SK-N-SH (cell line): ENCODE data around the gene SCGB3A1. TPM values are rescaled to one million over a fixed set of nuclear protein-coding genes. Genes with fewer than 3 reads are reported as not detected.

ENCODE experiments used
- CTCF ChIA-PET: fragments of 300-600, 350-600 bp; formaldehyde crosslinking; extraction: SDS; loops from one replicate; lab custom pipeline; 2021; lab: Yijun Ruan, JAX
- POLR2A ChIA-PET: fragments of 350-600 bp; sonication (Branson Sonifier 250); formaldehyde crosslinking; extraction: SDS; loops from one replicate; lab custom pipeline; 2020; ENCODE audit warnings: antibody characterized with exemption, inconsistent platforms; lab: Yijun Ruan, JAX
- DNase-seq: peaks from one replicate; pipeline ENCODE4 v3.0.0; 2012
- H2AFZ ChIP-seq: fragments of 200-600 bp; sonication (generic); 2 replicates; pipeline ENCODE4 v1.8.1; 2016; ENCODE audit warnings: antibody characterized with exemption, mild to moderate bottlenecking, low read depth
- H3F3A ChIP-seq: fragments of 200-600 bp; sonication (generic); replicated peaks from 2 replicates; pipeline ENCODE3; 2016; ENCODE audit warnings: antibody characterized with exemption, mild to moderate bottlenecking; ENCODE audit not compliant: insufficient read depth
- H3K27ac ChIP-seq, 2 experiments: fragments of 200-500 bp in 1 of 2; fragments of 200-600 bp in 1 of 2; sonication (Bioruptor generic) in 1 of 2; sonication (generic), shearing (Covaris generic) in 1 of 2; 2 replicates each; pipeline versions ENCODE4 v1.5.1 to v1.6.1; 2014 to 2016; ENCODE audit warnings: low read depth in 2 of 2, inconsistent platforms in 1 of 2, low read length in 1 of 2, mild to moderate bottlenecking in 1 of 2, mixed read lengths in 1 of 2
- H3K27me3 ChIP-seq: fragments of 200-600 bp; sonication (generic), shearing (Covaris generic); 2 replicates; pipeline ENCODE4 v1.6.1; 2016; ENCODE audit warnings: mixed run types; ENCODE audit not compliant: insufficient read depth
- H3K36me3 ChIP-seq, 2 experiments: fragments of 200-500 bp in 1 of 2; fragments of 200-600 bp in 1 of 2; sonication (Bioruptor generic) in 1 of 2; sonication (generic) in 1 of 2; replicated peaks in 1 of 2; 2 replicates each; pipeline versions ENCODE3 to v1.5.1; 2014 to 2016; ENCODE audit warnings: low read length in 1 of 2, mild to moderate bottlenecking in 1 of 2; ENCODE audit not compliant: insufficient read depth in 2 of 2, control insufficient read depth in 1 of 2
- H3K4me1 ChIP-seq, 2 experiments: fragments of 200-500 bp in 1 of 2; fragments of 200-600 bp in 1 of 2; sonication (Bioruptor generic) in 1 of 2; sonication (generic), shearing (Covaris generic) in 1 of 2; 2 replicates each; pipeline versions ENCODE4 v1.5.1 to v1.6.1; 2014 to 2016; ENCODE audit warnings: low read depth in 1 of 2, low read length in 1 of 2, mixed run types in 1 of 2; ENCODE audit not compliant: insufficient read depth in 2 of 2, control insufficient read depth in 1 of 2
- H3K4me2 ChIP-seq: fragments of 200-600 bp; sonication (generic), shearing (Covaris generic); 2 replicates; pipeline ENCODE4 v1.6.1; 2017; ENCODE audit warnings: mixed run types
- H3K4me3 ChIP-seq, 2 experiments: fragments of 200-500 bp in 1 of 2; fragments of 200-600 bp in 1 of 2; sonication (Bioruptor generic) in 1 of 2; sonication (generic), shearing (Covaris generic) in 1 of 2; 2 replicates each; pipeline versions ENCODE4 v1.5.1 to v1.8.1; 2014 to 2016; ENCODE audit warnings: low read depth in 2 of 2, inconsistent platforms in 1 of 2, low read length in 1 of 2, mild to moderate bottlenecking in 1 of 2, mixed read lengths in 1 of 2, moderate library complexity in 1 of 2
- H3K79me2 ChIP-seq: fragments of 200-600 bp; sonication (generic); 2 replicates; pipeline ENCODE4 v1.8.1; 2017; ENCODE audit warnings: mild to moderate bottlenecking; ENCODE audit not compliant: insufficient read depth
- H3K9ac ChIP-seq: fragments of 200-600 bp; sonication (generic); 2 replicates; pipeline ENCODE4 v1.6.1; 2017; ENCODE audit warnings: mixed run types
- H3K9me2 ChIP-seq: fragments of 200-600 bp; sonication (generic); 2 replicates; pipeline ENCODE4 v1.6.1; 2017; ENCODE audit warnings: mixed run types
- H3K9me3 ChIP-seq: fragments of 200-600 bp; sonication (generic); 2 replicates; pipeline ENCODE4 v1.6.1; 2017; ENCODE audit warnings: mixed run types, mild to moderate bottlenecking, moderate library complexity
- H4K20me1 ChIP-seq: fragments of 200-600 bp; sonication (generic); 2 replicates; pipeline ENCODE4 v1.6.1; 2017; ENCODE audit warnings: mild to moderate bottlenecking, mixed run types; ENCODE audit not compliant: insufficient read depth
- CHD2 ChIP-seq: fragments of 150-350 bp; IDR thresholded peaks from 2 replicates; pipeline ENCODE4 v1.6.1; 2018; ENCODE audit warnings: low read length; ENCODE audit not compliant: partially characterized antibody
- CTCF ChIP-seq: fragments of 200-600 bp; sonication (generic); IDR thresholded peaks from 2 replicates; pipeline ENCODE4 v1.6.1; 2017; ENCODE audit warnings: antibody characterized with exemption, mild to moderate bottlenecking, moderate library complexity
- ELF1 ChIP-seq: IDR thresholded peaks from 2 replicates; pipeline ENCODE4 v1.4.0; 2012
- EP300 ChIP-seq, 2 experiments: IDR thresholded peaks; 2 replicates each; pipeline versions ENCODE4 v1.4.0 to v1.6.1; 2012; ENCODE audit warnings: borderline replicate concordance in 1 of 2, low read depth in 1 of 2, low read length in 1 of 2
- EZH2phosphoT487 ChIP-seq: fragments of 200-600 bp; sonication (generic); IDR thresholded peaks from 2 replicates; pipeline ENCODE4 v1.6.1; 2017; ENCODE audit warnings: low read depth, mixed run types, mild to moderate bottlenecking, antibody characterized with exemption, moderate library complexity, borderline replicate concordance
- JUND ChIP-seq: IDR thresholded peaks from 2 replicates; pipeline ENCODE4 v1.4.0; 2012
- MAX ChIP-seq: IDR thresholded peaks from 2 replicates; pipeline ENCODE4 v1.4.0; 2012; ENCODE audit warnings: low read depth
- MEF2A ChIP-seq: IDR thresholded peaks from 2 replicates; pipeline ENCODE4 v1.4.0; 2012; ENCODE audit warnings: low read depth, borderline replicate concordance
- MXI1 ChIP-seq: IDR thresholded peaks from 2 replicates; pipeline ENCODE4 v1.6.1; 2012; ENCODE audit warnings: mild to moderate bottlenecking, low read depth, low read length, improper control_type of control experiment
- NFIC ChIP-seq: IDR thresholded peaks from 2 replicates; pipeline ENCODE4 v1.4.0; 2012; ENCODE audit warnings: borderline replicate concordance
- NRF1 ChIP-seq: IDR thresholded peaks from 2 replicates; pipeline ENCODE4 v1.6.1; 2012; ENCODE audit warnings: low read depth, mild to moderate bottlenecking, low read length
- PBX3 ChIP-seq: IDR thresholded peaks from 2 replicates; pipeline ENCODE4; 2012
- POLR2AphosphoS5 ChIP-seq: IDR thresholded peaks from 2 replicates; pipeline ENCODE4 v1.6.1; 2012; ENCODE audit warnings: low read depth, low read length
- RFX5 ChIP-seq: IDR thresholded peaks from 2 replicates; pipeline ENCODE4 v1.6.1; 2012; ENCODE audit warnings: mild to moderate bottlenecking, improper control_type of control experiment, low read length
- RXRA ChIP-seq: IDR thresholded peaks from 2 replicates; pipeline ENCODE4 v1.4.0; 2012; ENCODE audit warnings: low read depth, mild to moderate bottlenecking, borderline replicate concordance
- SMC3 ChIP-seq: IDR thresholded peaks from 2 replicates; pipeline ENCODE4 v1.6.1; 2012; ENCODE audit warnings: low read depth, low read length, improper control_type of control experiment
- TAF1 ChIP-seq: IDR thresholded peaks from 2 replicates; pipeline ENCODE4 v1.6.1; 2012; ENCODE audit warnings: low read depth, mild to moderate bottlenecking, low read length, moderate library complexity, borderline replicate concordance
- TCF12 ChIP-seq: IDR thresholded peaks from 2 replicates; pipeline ENCODE4 v1.4.0; 2012
- YY1 ChIP-seq: IDR thresholded peaks from 2 replicates; pipeline ENCODE4 v1.4.0; 2012; ENCODE audit warnings: low read depth, mild to moderate bottlenecking
- WGBS: methylation state at CpG from one replicate; pipeline ENCODE4 v1.1.6; 2017; ENCODE audit warnings: low lambda C conversion rate; 5-methylcytosine and 5-hydroxymethylcytosine counted together
- polyA plus RNA-seq, 3 experiments: library from polyadenylated mRNA; depleted of rRNA; stranded (reverse); fragments of >200 nt; gene quantifications; 2 replicates each; pipeline ENCODE4 v1.2.3, GENCODE V29; 2012
- TF ChIP-seq, protein P1 (sequence below): fragments of 150-350 bp; IDR thresholded peaks from 2 replicates; pipeline ENCODE4 v1.6.1; 2016; ENCODE audit warnings: mild to moderate bottlenecking, low read depth, low read length

SCGB3A1 gene
- polyA plus RNA-seq, 1 of the 3 experiments (the other 2 are of a cell fraction), result not detected

GRCh38 chr5:180601591-180602480 is 10.5 kb upstream of the SCGB3A1 start:
- no peaks in the 10 kb centered on the region for H3K36me3 ChIP-seq
- no peak overlapping the region for H3K27ac ChIP-seq
- no peaks in the 10 kb centered on the region for H3K79me2 ChIP-seq
- peak; percentile 40 for DNase-seq
- 25% methylated on average over 23 of the region's 36 CpGs for WGBS
- POLR2A ChIA-PET, result no interaction called here
- CTCF ChIA-PET, result interaction anchor here (1.0 kb wide), 1 partner anchor 9 kb away, joined by 3 read pairs; no protein-coding TSS in a partner anchor
- H4K20me1 ChIP-seq, result no peaks in the 10 kb centered on the region
- no peaks in the 10 kb centered on the region for H3K9me3 ChIP-seq
- no peaks in the 10 kb centered on the region; the same call in 1 of the 2 replicates for H3K27me3 ChIP-seq
- H3K4me1 ChIP-seq, result no peaks in the 10 kb centered on the region
- no peak overlapping the region for H3K4me3 ChIP-seq
- H3K4me2 ChIP-seq, result no peak overlapping the region
- H3F3A ChIP-seq, result no peaks in the 10 kb centered on the region
- H2AFZ ChIP-seq, result no peak overlapping the region
- TF ChIP-seq POLR2AphosphoS5 (no peak), MXI1 (no peak), EZH2phosphoT487 (no peak), JUND (no peak), RXRA (no peak), MEF2A (no peak), ELF1 (no peak), SMC3 (no peak), NRF1 (no peak), EP300 (IDR thresholded peaks at IDR 0.05; ENCODE audit: borderline replicate concordance in 1 of 2, low read depth in 1 of 2, low read length in 1 of 2) (no peak), MAX (no peak), TAF1 (no peak), NFIC (no peak), PBX3 (no peak), CHD2 (no peak), YY1 (no peak), RFX5 (no peak), TCF12 (no peak), CTCF (no peak)
- TF ChIP-seq, protein P1, sequence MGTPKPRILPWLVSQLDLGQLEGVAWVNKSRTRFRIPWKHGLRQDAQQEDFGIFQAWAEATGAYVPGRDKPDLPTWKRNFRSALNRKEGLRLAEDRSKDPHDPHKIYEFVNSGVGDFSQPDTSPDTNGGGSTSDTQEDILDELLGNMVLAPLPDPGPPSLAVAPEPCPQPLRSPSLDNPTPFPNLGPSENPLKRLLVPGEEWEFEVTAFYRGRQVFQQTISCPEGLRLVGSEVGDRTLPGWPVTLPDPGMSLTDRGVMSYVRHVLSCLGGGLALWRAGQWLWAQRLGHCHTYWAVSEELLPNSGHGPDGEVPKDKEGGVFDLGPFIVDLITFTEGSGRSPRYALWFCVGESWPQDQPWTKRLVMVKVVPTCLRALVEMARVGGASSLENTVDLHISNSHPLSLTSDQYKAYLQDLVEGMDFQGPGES, result no peak
- H3K9ac ChIP-seq, result no peak overlapping the region
- H3K9me2 ChIP-seq, result no peaks in the 10 kb centered on the region
